ENCODE measurements around the gene DLD. TPM values are rescaled to one million over a fixed set of nuclear protein-coding genes. Genes with fewer than 3 reads are reported as not detected.

DLD gene
- total and polyA plus RNA-seq, 9 of the 15 experiments (the other 6 are each of a cell fraction or from before 2014, with no cell fraction given): 130 to 639 (median 247) TPM

DNA sequence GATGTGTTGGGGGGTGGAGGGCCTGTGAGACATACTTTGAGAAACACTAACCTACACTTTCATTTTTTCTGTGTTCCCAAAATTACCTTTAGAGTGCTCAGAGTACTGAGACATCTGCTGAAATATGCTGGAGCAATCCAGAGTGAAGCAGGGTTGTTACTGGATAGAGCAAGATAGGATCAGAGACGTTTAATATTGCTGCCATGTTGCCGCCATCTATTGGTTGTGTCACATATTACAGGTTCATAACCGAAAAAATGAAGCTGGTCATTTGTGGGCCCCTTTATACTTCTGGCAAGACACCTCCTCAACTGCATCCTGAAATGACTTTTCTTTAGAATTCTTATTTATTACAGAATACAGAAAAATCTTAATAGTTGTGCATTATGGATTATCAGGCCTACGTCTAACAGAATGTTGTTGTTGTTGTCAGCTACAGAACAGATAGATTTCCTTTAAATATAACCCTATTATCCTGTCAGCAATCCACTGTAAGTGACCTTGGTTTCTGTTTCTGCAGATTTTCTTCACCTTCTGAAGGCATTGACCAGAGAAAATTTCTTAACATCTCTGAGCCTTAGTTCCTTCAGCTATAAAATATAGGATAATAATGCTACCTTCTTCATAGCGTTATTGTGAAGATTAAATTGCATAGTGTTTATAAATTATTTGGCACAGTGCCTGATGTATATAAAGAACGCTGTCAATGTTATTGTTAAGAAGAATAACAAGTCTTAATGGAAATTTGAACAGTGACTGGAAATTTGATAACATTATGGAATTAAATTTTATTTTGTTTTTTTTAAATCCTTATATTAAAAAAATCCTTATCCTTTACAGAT is 16.2 kb upstream of the DLD start (continued):
- TF ChIP-seq ZNF384 (IDR thresholded peaks at IDR 0.05; ENCODE audit: low read depth, low read length): peak; percentile 37; the same call in 1 of the 2 replicates
- TF ChIP-seq ETV6 (IDR thresholded peaks at IDR 0.05; ENCODE audit: borderline replicate concordance in 1 of 2, low read depth in 2 of 2, low read length in 1 of 2): no peak
- no peak for TF ChIP-seq ETV6 (CRISPR knock-in tag; IDR thresholded peaks at IDR 0.05; ENCODE audit: borderline replicate concordance)
- TF ChIP-seq GABPB2 (CRISPR knock-in tag; conservative IDR thresholded peaks at IDR 0.05): no peak
- 0 out of 2 replicates have a peak, but pooled peaks have one; percentile 14 for TF ChIP-seq RB1 (IDR thresholded peaks at IDR 0.05; ENCODE audit: low read depth)
- peak; percentile 51; the same call in 1 of the 2 replicates for TF ChIP-seq TEAD4 (IDR thresholded peaks at IDR 0.05; ENCODE audit: low read length)
- no peak for TF ChIP-seq TEAD4 (CRISPR knock-in tag; IDR thresholded peaks at IDR 0.05; ENCODE audit: borderline replicate concordance)
- 0 out of 2 replicates have a peak, but pooled peaks have one; percentile 47 for TF ChIP-seq CTBP1 (IDR thresholded peaks at IDR 0.05; ENCODE audit: borderline replicate concordance)
- TF ChIP-seq MTA3 (IDR thresholded peaks at IDR 0.05; ENCODE audit: borderline replicate concordance): 0 out of 2 replicates have a peak, but pooled peaks have one; percentile 60
- TF ChIP-seq ATF1 (CRISPR knock-in tag; IDR thresholded peaks at IDR 0.05): no peak
- peak; percentile 46; the same call in 1 of the 2 replicates for TF ChIP-seq ATF1 (tag; IDR thresholded peaks at IDR 0.05)

DNA sequence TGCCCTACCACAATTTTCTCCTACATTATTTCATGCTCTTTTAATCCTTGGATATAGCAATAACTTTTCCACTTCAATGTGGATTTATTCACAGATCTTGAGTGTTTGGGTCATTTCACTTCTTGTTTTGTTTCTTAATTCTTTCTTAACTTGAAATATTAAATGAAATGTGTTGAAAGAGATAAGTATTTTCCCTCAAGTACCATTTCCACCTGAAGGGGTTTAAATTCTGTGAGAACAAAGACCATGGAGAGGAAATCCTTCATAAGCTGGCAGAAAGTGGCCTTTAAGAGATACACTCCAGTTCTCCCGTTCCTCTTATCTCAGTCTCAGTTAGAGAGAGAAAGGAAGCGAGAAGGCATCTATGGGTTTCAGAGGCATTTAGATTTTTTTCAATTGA is 14.1 kb upstream of the DLD start:
- peak overlapping the region; percentile 5; the same call in 1 of the 2 replicates for H2AFZ ChIP-seq (ENCODE audit: low read depth, low read length)
- H4K20me1 ChIP-seq (replicated peaks; ENCODE audit: control insufficient read depth, insufficient read depth, low read length): no peaks in the 10 kb centered on the region
- H3K27ac ChIP-seq (ENCODE audit: extremely low read depth, low read depth, low read length): no peak overlapping the region
- no peaks in the 10 kb centered on the region for H3K79me2 ChIP-seq (ENCODE audit: control insufficient read depth, insufficient read depth, low read length)
- TF ChIP-seq DIDO1 (tag; IDR thresholded peaks at IDR 0.05; ENCODE audit: low read depth) (no peak), TRIM24 (IDR thresholded peaks at IDR 0.05) (no peak), ZNF354B (CRISPR knock-in tag; IDR thresholded peaks at IDR 0.05) (peak; percentile 45; the same call in 1 of the 2 replicates), CSDE1 (IDR thresholded peaks at IDR 0.05) (no peak)
- TF ChIP-seq, protein P1, sequence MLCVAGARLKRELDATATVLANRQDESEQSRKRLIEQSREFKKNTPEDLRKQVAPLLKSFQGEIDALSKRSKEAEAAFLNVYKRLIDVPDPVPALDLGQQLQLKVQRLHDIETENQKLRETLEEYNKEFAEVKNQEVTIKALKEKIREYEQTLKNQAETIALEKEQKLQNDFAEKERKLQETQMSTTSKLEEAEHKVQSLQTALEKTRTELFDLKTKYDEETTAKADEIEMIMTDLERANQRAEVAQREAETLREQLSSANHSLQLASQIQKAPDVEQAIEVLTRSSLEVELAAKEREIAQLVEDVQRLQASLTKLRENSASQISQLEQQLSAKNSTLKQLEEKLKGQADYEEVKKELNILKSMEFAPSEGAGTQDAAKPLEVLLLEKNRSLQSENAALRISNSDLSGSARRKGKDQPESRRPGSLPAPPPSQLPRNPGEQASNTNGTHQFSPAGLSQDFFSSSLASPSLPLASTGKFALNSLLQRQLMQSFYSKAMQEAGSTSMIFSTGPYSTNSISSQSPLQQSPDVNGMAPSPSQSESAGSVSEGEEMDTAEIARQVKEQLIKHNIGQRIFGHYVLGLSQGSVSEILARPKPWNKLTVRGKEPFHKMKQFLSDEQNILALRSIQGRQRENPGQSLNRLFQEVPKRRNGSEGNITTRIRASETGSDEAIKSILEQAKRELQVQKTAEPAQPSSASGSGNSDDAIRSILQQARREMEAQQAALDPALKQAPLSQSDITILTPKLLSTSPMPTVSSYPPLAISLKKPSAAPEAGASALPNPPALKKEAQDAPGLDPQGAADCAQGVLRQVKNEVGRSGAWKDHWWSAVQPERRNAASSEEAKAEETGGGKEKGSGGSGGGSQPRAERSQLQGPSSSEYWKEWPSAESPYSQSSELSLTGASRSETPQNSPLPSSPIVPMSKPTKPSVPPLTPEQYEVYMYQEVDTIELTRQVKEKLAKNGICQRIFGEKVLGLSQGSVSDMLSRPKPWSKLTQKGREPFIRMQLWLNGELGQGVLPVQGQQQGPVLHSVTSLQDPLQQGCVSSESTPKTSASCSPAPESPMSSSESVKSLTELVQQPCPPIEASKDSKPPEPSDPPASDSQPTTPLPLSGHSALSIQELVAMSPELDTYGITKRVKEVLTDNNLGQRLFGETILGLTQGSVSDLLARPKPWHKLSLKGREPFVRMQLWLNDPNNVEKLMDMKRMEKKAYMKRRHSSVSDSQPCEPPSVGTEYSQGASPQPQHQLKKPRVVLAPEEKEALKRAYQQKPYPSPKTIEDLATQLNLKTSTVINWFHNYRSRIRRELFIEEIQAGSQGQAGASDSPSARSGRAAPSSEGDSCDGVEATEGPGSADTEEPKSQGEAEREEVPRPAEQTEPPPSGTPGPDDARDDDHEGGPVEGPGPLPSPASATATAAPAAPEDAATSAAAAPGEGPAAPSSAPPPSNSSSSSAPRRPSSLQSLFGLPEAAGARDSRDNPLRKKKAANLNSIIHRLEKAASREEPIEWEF (CRISPR knock-in tag; IDR thresholded peaks at IDR 0.05): no peak
- H3K4me3 ChIP-seq: no peak overlapping the region
- 14% methylated on average over 2 of the region's 2 CpGs for WGBS (ENCODE audit: insufficient coverage, low coverage, missing lambda C conversion rate)
- ATAC-seq (no peak), DNase-seq (ENCODE audit: extremely low read depth in 1 of 4, low spot score in 3 of 4) (no peak), FAIRE-seq (no peak)
- no peaks in the 10 kb centered on the region for H3K9me3 ChIP-seq (replicated peaks; ENCODE audit: control insufficient read depth, insufficient read depth, low read depth, low read length)
- POLR2A ChIA-PET: interaction anchor here (0.7 to 2.2 kb wide), 2 partner anchors 149 to 312 kb away, joined by 3 to 6 read pairs; partner anchors contain the start of genes COG5 and DUS4L
- intact Hi-C loops (cut with micrococcal nuclease): loop anchor here (5.0 to 10.0 kb wide), 3 partner anchors 252 to 1082 kb away; no protein-coding TSS in a partner anchor
- CTCF ChIA-PET (ENCODE audit: low intra/inter-chr PET ratio): no interaction called here
- peaks cover 0 to 2% of the 10 kb centered on the region in 2 experiments; a peak in 1 of 5 replicates for H3K4me1 ChIP-seq (replicated peaks in 1 of 2; ENCODE audit: control insufficient read depth in 2 of 2, insufficient read depth in 2 of 2, low read length in 2 of 2)
- no peak overlapping the region for H3K9ac ChIP-seq (ENCODE audit: insufficient read depth in 1 of 2, low read depth in 2 of 2, low read length in 2 of 2)
- in situ Hi-C loops (cut with MboI): loop anchor here (10.0 kb wide), 2 partner anchors 132 to 422 kb away; partner anchors contain the start of gene CBLL1
- no peaks in the 10 kb centered on the region for H3K27me3 ChIP-seq (ENCODE audit: control insufficient read depth in 2 of 2, insufficient read depth in 2 of 2, low read length in 2 of 2)
- BruUV-seq (replicated peaks): no TSS peak
- H3K36me3 ChIP-seq (ENCODE audit: control insufficient read depth, insufficient read depth, low read length): no peaks in the 10 kb centered on the region
- no peaks in the 10 kb centered on the region for H3K9me1 ChIP-seq (ENCODE audit: control insufficient read depth, insufficient read depth, low read length)
- H3K4me2 ChIP-seq (ENCODE audit: insufficient read depth, low read length): no peak overlapping the region
